SK-N-MC (cell line): Measurements from ENCODE around the gene DLD.

Source experiments
- EZH2 ChIP-seq: fragments of 200-600 bp; sonication (generic); IDR thresholded peaks from one replicate; pipeline ENCODE4 v1.6.1; 2017; ENCODE audit warnings: antibody characterized with exemption
- POLR2AphosphoS5 ChIP-seq: IDR thresholded peaks from 2 replicates; pipeline ENCODE4 v1.6.1; 2012; ENCODE audit warnings: mild to moderate bottlenecking, low read depth, low read length, borderline replicate concordance

DNA sequence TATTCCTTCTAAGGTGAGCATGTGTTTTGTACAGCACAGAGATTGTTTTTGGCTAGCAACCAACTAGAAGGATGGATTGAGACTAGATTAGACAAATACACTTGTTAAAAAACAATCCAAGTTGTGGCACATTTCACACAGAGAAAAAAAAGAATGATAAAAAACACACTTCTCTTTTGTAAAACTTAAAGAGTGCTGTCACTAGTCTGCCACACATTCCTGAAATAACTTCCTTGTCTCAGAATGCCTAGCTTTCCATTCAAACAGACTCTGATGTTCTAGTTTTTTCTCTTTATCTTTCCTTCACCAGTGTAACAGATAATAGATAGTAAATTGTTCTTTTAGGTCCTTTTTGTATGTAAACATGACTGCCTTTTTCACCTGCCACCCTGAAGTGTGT is 11.4 kb downstream of the DLD start:
- TF ChIP-seq EZH2: no peak
- TF ChIP-seq POLR2AphosphoS5: no peak
